GM18498 (cell line): ENCODE measurements around the gene HACD1.

ENCODE experiments used
- ATAC-seq: cut with Tn5 transposase; IDR thresholded peaks from one replicate; pipeline ENCODE4 v1.9.1; 2021; ENCODE audit warnings: mild to moderate bottlenecking, moderate library complexity; ENCODE audit not compliant: unreplicated experiment

The HACD1 gene, protein sequence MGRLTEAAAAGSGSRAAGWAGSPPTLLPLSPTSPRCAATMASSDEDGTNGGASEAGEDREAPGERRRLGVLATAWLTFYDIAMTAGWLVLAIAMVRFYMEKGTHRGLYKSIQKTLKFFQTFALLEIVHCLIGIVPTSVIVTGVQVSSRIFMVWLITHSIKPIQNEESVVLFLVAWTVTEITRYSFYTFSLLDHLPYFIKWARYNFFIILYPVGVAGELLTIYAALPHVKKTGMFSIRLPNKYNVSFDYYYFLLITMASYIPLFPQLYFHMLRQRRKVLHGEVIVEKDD

GRCh38 chr10:17617031-17617911 is at the start of gene HACD1:
TSS of gene HACD1 (minus strand) at chr10:17617374. CDS start at chr10:17617339, 35 bp downstream.
- peak; percentile 61 for ATAC-seq

DNA sequence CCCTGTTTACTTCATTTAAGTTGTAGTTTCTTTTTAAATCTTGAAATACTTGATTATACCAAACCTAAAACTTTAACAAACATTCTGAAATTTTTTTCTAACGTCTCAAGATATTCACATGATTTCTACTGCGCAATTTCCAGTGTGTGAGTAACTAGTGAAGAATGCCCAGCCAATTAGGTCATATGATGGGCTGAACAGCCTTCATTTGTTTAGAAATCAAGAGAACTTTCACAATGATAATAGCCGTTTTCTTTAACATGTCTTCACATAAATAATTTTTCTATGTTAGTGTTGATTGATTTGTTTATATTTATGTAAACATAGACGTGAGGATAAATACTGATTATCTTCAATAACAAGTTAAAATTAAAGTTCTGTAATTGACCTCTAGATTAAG is 48.6 kb upstream of the HACD1 start:
- no peak for ATAC-seq

- no peak for ATAC-seq
Measured at GRCh38 chr10:17663450-17663849, 46.3 kb upstream of the HACD1 start.

- ATAC-seq = no peak
Measured at GRCh38 chr10:17662193-17663138, 45.3 kb upstream of the HACD1 start.

DNA sequence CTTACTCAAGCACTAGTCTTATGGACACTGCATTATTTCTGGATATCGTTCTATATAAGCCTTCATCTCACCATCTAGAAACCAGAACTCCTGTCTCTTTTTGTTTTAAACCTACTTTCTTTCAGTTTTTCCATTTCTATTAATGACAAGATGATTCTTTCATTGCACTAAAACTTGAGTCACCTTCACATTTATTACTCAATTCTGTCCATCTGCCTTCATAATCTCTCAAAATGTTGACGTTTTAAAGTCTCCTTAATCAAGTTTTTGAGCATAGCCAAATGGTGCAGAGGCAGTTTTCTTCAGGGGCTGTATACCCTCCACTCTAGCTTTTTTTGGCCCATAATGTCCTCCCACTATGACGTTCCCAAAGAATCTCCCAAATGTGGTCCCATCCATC is 44.3 kb upstream of the HACD1 start:
- ATAC-seq = no peak

- ATAC-seq = no peak
Measured at GRCh38 chr10:17660921-17661320, 43.7 kb upstream of the HACD1 start.

DNA sequence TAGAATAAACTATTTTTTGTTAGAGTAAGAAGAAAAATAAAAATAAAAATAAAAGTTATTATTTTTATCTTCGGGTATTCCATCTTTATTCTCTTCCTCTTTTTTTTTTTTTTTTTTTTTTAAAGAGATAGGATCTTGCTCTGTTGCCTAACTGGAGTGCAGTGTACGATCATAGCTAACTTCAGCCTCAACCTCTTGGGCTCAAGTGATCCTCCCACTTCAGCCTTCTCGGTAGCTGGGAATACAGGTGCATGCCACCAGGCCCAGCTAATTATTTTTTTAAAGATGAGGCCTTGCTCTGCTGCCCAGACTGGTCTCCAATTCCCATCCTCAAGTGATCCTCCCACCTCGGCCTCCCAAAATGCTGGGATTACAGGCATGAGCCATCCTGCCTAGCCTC is 42.2 kb upstream of the HACD1 start:
- no peak for ATAC-seq

DNA sequence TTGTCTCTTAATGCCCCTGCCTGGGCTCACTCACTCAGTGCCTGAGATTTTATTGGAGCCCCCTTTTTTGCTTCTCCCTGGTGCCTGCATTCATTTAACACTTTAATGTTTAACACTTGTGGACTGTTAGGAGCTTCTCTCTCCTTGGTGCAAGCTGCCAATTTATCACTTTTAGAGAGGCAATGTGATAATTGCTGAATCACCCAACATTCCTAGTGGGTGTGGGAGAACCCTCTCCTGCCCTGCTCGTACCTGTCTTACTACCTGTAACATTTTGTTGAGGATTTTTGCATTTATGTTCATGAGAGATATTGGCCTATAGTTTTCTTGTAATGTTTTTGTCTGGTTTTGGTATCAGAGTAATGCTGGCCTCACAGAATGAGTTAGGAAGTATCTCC is 39.9 kb upstream of the HACD1 start:
- ATAC-seq = no peak

GRCh38 chr10:17655567-17656146 is 38.5 kb upstream of the HACD1 start:
- ATAC-seq = peak; percentile 91

- peak; percentile 33 for ATAC-seq
Measured at GRCh38 chr10:17655009-17655408, 37.8 kb upstream of the HACD1 start.

GRCh38 chr10:17652585-17652984 is 35.4 kb upstream of the HACD1 start:
- no peak for ATAC-seq

GRCh38 chr10:17651896-17652295 is 34.7 kb upstream of the HACD1 start:
- no peak for ATAC-seq

- ATAC-seq = no peak
Measured at GRCh38 chr10:17650416-17650815, 33.2 kb upstream of the HACD1 start.

GRCh38 chr10:17649836-17650235 is 32.7 kb upstream of the HACD1 start:
- ATAC-seq = no peak

- ATAC-seq = no peak
Measured at GRCh38 chr10:17649052-17649451, 31.9 kb upstream of the HACD1 start.

DNA sequence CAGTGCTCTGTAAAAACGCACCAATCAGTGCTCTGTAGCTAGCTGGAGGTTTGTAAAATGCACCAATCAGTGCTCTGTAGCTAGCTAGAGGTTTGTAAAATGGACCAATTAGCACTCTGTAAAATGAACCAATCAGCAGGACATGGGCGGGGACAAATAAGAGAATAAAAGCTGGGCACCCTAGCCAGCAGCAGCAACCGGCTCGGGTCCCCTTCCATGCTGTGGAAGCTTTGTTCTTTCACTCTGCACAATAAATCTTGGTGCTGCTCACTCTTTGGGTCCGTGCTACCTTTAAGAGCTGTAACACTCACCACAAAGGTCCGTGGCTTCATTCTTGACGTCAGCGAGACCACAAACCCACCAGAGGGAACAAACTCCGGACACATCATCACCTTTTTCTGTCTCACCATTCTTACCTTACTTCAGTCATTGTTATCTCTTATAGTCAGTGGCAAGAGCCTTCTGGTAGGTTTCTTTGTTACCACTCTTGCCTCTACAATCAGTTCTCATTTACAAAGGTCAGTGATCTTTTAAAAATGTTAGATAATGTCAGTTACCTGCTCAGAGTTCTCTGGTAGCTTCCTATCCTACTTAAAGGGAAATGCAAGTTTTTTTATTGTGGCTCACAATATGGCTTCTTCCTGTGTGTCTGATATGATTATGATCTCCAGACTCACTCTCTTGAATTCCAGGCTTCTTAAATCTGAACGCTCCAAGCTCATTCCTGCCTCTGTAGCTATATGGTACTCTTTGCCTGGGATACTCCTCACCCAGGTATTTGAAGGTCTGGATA is 31.3 kb upstream of the HACD1 start:
- no peak for ATAC-seq

GRCh38 chr10:17647326-17647725 is 30.2 kb upstream of the HACD1 start:
- ATAC-seq = no peak

DNA sequence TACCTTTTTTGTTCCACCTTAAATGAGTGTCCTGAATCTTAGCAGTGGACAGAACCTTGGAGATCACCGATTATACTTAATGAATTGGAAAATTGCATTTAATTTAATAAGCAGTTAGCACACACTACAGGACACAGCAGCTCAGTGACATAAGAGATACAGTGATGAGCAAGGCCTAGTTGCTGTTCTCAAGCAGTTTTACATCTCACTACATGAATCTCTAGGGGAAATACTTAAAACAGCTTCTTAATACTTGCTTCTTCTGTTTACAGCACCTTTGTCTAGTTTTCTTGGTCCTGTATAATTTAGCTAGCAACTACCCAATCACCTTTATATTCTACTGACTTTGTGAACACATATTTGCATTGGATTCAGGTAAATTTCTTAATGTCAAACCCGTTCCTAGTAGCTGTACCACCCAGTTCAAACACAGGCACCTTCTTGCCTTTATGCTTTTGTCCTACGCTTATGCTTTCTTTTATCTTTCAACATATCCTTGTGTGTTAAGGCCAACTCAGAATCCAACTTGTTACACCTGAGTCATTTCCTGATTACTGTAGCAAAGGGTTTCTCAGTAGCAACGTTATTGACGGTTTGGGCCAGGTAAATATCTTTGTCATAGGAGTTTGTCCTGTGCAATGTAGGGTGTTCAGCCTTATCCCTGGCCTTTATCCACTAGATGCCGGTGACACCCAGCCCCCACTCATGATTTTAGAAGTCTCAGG is 28.6 kb upstream of the HACD1 start:
- no peak for ATAC-seq

- ATAC-seq = peak; percentile 37
Measured at GRCh38 chr10:17644485-17644943, 27.3 kb upstream of the HACD1 start.
